Left lung (tissue), 10 donors: Measurements from ENCODE around the gene SALL4. TPM values are rescaled to one million over a fixed set of nuclear protein-coding genes. Genes with fewer than 3 reads are reported as not detected.
"Not testable (repeated sequence)": the region's sequence is repeated elsewhere in the genome, so short reads cannot be mapped to it uniquely, and the experiment has no call there.

Experiments used
- ATAC-seq: fragments of 200-7000 bp; cut with Tn5 transposase; one replicate; pipeline ENCODE4 v1.9.1; 2020; ENCODE audit warnings: moderate library complexity
- DNase-seq, 4 donors: peaks; one replicate each; pipeline ENCODE4 v3.0.0-alpha.2; 2013 to 2020
- H3K27ac ChIP-seq, 2 donors: fragments of 200-600 bp; sonication (generic) in 1 of 2; one replicate each; pipeline versions ENCODE4 v1.5.0 to v1.8.0; 2020 to 2021
- H3K27me3 ChIP-seq, 2 donors: fragments of 200-600 bp; sonication (generic) in 1 of 2; one replicate each; pipeline versions ENCODE4 v1.5.0 to v1.8.0; 2020 to 2021
- H3K36me3 ChIP-seq, 2 donors: fragments of 200-600 bp; sonication (generic) in 1 of 2; one replicate each; pipeline versions ENCODE4 v1.5.0 to v1.8.0; 2020 to 2021
- H3K4me1 ChIP-seq, 2 donors: fragments of 200-600 bp; one replicate each; pipeline ENCODE4 v1.8.0; 2021
- H3K4me3 ChIP-seq, 2 donors: fragments of 200-600 bp; sonication (generic) in 1 of 2; one replicate each; pipeline versions ENCODE4 v1.5.0 to v1.8.0; 2020 to 2021; ENCODE audit warnings: mild to moderate bottlenecking in 1 of 2
- H3K9me3 ChIP-seq, 2 donors: fragments of 200-600 bp; sonication (generic) in 1 of 2; one replicate each; pipeline versions ENCODE4 v1.5.0 to v1.8.0; 2020 to 2021
- intact Hi-C, 2 donors: fragments of 100-400 bp; cut with DNase I; formaldehyde crosslinking; loops; one replicate each; pipeline versions ENCODE4 v1.11.2 to v1.14.2; 2022
- polyA plus RNA-seq, 6 donors: library from polyadenylated mRNA; unstranded; fragments of 120-200 nt; gene quantifications; one replicate each; pipeline ENCODE4 v1.2.1, GENCODE V29; 2013; ENCODE audit not compliant: insufficient read length in 6 of 6
- total RNA-seq, 2 donors: library from RNA; stranded (reverse); fragmentation: NEBNext Ultra II Directional; extraction: Animal tissue kit (Norgen Biotek cat#: 25700); gene quantifications; one replicate each; pipeline ENCODE4 v1.2.1, GENCODE V29; 2021
- TF ChIP-seq, protein P1 (sequence below), 2 donors: fragments of 200-600 bp; sonication (generic) in 1 of 2; IDR thresholded peaks; one replicate each; pipeline versions ENCODE4 v1.5.0 to v1.8.0; 2021; ENCODE audit warnings: antibody characterized with exemption in 2 of 2
- donor health status: DM: no; HTN: yes; CAD: no.
- donor health status: DM: no; HTN: no; CAD: no.

SALL4 gene
- total and polyA plus RNA-seq, 8 donors: 0.24 to 24.6 (median 20.0) TPM

DNA sequence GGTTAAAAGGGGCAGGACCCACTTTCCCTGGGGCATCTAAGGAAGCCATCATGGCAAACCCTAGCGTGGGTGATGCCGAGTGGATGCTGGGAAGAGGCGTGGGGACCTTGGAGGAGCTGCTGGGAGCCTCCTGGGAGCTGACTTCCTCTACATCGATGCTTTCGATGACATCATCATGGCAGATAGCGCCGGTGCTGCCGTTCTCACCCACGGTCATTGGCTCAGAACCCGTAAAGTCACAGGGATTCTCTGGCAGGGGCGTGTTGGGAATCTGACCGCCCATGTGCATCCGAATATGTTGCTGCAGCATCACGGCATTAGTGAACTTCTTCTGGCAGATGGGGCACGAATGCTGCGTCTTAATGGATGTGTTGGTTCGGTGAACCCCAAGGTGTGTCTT lies 12.1 kb downstream of the SALL4 start:
- Histone ChIP-seq H3K27me3 (no peaks in the 10 kb centered on the region), H3K4me3 (no peak overlapping the region), H3K4me1 (no peaks in the 10 kb centered on the region), H3K36me3 (no peaks in the 10 kb centered on the region), H3K9me3 (no peaks in the 10 kb centered on the region), H3K27ac (no peak overlapping the region)
- ATAC-seq: no peak
- intact Hi-C loops: no loop called here
- DNase-seq: no peak
- TF ChIP-seq, protein P1, sequence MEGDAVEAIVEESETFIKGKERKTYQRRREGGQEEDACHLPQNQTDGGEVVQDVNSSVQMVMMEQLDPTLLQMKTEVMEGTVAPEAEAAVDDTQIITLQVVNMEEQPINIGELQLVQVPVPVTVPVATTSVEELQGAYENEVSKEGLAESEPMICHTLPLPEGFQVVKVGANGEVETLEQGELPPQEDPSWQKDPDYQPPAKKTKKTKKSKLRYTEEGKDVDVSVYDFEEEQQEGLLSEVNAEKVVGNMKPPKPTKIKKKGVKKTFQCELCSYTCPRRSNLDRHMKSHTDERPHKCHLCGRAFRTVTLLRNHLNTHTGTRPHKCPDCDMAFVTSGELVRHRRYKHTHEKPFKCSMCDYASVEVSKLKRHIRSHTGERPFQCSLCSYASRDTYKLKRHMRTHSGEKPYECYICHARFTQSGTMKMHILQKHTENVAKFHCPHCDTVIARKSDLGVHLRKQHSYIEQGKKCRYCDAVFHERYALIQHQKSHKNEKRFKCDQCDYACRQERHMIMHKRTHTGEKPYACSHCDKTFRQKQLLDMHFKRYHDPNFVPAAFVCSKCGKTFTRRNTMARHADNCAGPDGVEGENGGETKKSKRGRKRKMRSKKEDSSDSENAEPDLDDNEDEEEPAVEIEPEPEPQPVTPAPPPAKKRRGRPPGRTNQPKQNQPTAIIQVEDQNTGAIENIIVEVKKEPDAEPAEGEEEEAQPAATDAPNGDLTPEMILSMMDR (IDR thresholded peaks at IDR 0.05): no peak

DNA sequence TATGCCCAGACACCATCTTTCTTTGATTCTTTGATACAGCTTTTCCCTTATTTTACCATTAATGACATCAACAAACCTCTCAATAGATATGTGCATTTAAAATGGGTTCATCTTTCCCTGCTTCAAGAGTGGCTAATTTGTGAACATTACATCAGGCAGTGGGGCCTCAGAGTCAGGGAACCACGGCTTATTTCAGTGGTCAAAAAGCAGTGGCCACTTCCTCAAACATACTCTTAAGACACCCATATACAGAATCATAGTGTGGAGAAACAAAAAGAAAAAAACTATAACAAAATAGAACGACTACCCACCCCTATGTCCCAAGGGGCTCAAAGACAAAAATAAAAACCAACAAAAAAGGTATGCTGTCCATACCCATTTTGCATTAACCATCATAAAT lies 12.9 kb downstream of the SALL4 start:
- Histone ChIP-seq H3K9me3 (no peaks in the 10 kb centered on the region), H3K27ac (no peak overlapping the region), H3K27me3 (no peaks in the 10 kb centered on the region), H3K4me1 (no peaks in the 10 kb centered on the region), H3K4me3 (no peak overlapping the region), H3K36me3 (no peaks in the 10 kb centered on the region)
- DNase-seq (no peak), ATAC-seq (no peak)
- TF ChIP-seq, protein P1 (IDR thresholded peaks at IDR 0.05): no peak
- intact Hi-C loops: no loop called here

DNA sequence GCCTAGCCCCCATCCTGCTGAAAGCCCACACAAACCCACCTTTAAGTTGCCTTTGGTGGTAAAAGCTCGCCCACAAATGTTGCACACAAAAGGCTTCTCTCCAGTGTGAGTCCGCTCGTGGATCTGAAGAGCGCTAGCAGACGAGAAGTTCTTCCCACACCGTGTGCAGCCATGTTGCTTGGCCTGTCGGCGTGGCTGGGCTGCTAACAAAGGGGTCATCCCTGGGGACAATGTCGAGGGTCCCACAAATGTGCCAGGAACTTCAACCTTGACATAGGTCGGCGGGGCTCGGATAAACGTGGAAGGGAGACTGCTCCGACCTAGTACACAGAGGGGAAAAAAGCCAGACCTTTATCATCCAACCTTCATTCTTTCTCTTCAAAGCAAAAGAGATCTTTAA lies 13.5 kb downstream of the SALL4 start:
- no peak overlapping the region for H3K4me3 ChIP-seq
- no peaks in the 10 kb centered on the region for H3K36me3 ChIP-seq
- no peak for ATAC-seq
- DNase-seq: peak in 1 of 4 donors; percentile 50
- no peaks in the 10 kb centered on the region for H3K9me3 ChIP-seq
- H3K27ac ChIP-seq: no peak overlapping the region
- intact Hi-C loops: no loop called here
- TF ChIP-seq, protein P1 (IDR thresholded peaks at IDR 0.05): no peak
- H3K27me3 ChIP-seq: no peaks in the 10 kb centered on the region
- H3K4me1 ChIP-seq: no peaks in the 10 kb centered on the region

DNA sequence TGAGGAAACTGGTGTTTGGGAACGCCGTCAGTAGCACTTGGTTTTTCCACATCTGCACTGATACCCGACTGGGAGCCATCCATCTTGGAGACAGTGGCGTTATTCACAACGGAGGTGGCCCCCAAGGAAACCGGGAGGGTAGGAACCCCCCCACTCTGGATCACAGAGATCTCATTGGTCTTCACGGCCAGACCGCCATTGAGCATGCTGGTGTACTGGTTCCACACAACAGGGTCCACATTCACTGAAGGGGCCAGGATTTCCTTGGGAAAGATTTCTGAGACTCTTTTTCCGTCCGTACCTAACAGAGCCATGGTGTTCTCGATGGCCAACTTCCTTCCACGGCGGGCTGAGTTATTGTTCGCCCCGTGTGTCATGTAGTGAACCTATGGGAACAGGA lies 18.0 kb downstream of the SALL4 start:
- no peak for ATAC-seq
- Histone ChIP-seq H3K4me1 (no peaks in the 10 kb centered on the region), H3K4me3 (no peak overlapping the region), H3K27me3 (no peaks in the 10 kb centered on the region), H3K9me3 (peaks cover 0 to 5% of the 10 kb centered on the region in 2 donors), H3K27ac (no peak overlapping the region), H3K36me3 (no peaks in the 10 kb centered on the region)
- TF ChIP-seq, protein P1 (IDR thresholded peaks at IDR 0.05): no peak
- no peak for DNase-seq
- intact Hi-C loops: no loop called here

DNA sequence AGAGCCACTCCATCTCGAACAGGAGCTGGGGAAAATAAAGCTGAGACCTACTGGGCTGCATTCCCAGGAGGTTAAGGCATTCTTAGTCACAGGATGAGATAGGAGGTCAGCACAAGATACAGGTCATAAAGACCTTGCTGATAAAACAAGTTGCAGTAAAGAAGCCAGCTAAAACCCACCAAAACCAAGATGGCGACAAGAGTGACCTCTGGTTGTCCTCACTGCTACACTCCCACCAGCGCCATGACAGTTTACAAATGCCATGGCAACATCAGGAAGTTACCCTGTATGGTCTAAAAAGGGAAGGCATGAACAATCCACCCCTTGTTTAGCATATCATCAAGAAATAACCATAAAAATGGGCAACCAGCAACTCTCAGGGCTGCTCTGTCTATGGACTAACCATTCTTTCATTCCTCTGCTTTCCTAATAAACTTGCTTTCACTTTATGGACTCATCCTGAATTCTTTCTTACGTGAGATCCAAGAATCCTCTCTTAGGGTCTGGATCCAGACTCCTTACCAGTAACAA lies 24.0 kb downstream of the SALL4 start:
- H3K9me3 ChIP-seq: peaks cover 0 to 14% of the 10 kb centered on the region in 2 donors
- H3K27me3 ChIP-seq, H3K4me1 ChIP-seq, H3K4me3 ChIP-seq, H3K27ac ChIP-seq, intact Hi-C loops, DNase-seq, ATAC-seq, H3K36me3 ChIP-seq: not testable (repeated sequence)

DNA sequence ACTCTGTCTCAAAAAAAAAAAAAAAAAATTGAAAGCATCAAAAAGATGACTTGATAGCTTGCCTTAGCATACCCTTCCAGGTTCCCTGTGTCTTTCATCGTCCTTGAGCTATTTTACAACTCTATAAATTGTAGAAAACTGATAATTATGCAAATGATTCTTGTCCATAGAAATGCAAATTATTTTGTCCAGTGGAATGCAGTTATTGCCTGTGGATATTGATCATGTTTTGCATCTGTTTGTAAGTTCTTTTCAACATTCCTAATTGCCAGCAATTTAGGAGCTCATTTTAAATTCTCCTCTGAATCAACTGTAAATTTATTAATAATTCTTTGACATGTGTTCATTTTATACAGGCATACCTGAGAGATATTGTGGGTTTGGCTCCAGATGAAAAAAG lies 27.1 kb downstream of the SALL4 start:
- H3K27me3 ChIP-seq: peaks cover 0 to 4% of the 10 kb centered on the region in 2 donors
- intact Hi-C loops: no loop called here
- ATAC-seq (no peak), DNase-seq (no peak)
- TF ChIP-seq, protein P1 (IDR thresholded peaks at IDR 0.05): no peak
- no peaks in the 10 kb centered on the region for H3K4me1 ChIP-seq
- H3K36me3 ChIP-seq: no peaks in the 10 kb centered on the region
- H3K9me3 ChIP-seq: peaks cover 0 to 14% of the 10 kb centered on the region in 2 donors
- H3K4me3 ChIP-seq: no peak overlapping the region
- no peak overlapping the region for H3K27ac ChIP-seq
